Measurements from ENCODE around the gene CTSC. TPM values are rescaled to one million over a fixed set of nuclear protein-coding genes. Genes with fewer than 3 reads are reported as not detected.

CTSC gene
- total and polyA plus RNA-seq, 2 donors (not counting 1 experiment from before 2014, with no cell fraction given), result 18.7 to 18.8 TPM

- Histone ChIP-seq H2AFZ (ENCODE audit: insufficient read depth, low read depth, low read length, poor library complexity, severe bottlenecking) (no peak overlapping the region), H3K4me3 (ENCODE audit: control extremely low read depth in 1 of 5, extremely low read depth in 1 of 5, insufficient read depth in 1 of 5, low read depth in 2 of 5, low read length in 4 of 5) (no peak overlapping the region), H3K27me3 (replicated peaks in 1 of 4; ENCODE audit: control extremely low read depth in 1 of 4, control insufficient read depth in 3 of 4, insufficient read depth in 4 of 4, low read length in 3 of 4) (no peaks in the 10 kb centered on the region), H3K9ac (ENCODE audit: low read length) (no peak overlapping the region), H3K27ac (ENCODE audit: low read length in 2 of 2) (no peak overlapping the region), H3K79me2 (ENCODE audit: control insufficient read depth, insufficient read depth, low read length) (no peaks in the 10 kb centered on the region), H3K9me3 (ENCODE audit: control extremely low read depth in 1 of 3, control insufficient read depth in 2 of 3, insufficient read depth in 1 of 3, low read length in 2 of 3) (no peaks in the 10 kb centered on the region), H4K20me1 (ENCODE audit: control insufficient read depth, insufficient read depth, low read length, poor library complexity, severe bottlenecking) (no peaks in the 10 kb centered on the region), H3K4me1 (ENCODE audit: control insufficient read depth in 2 of 2, insufficient read depth in 2 of 2, low read length in 2 of 2) (no peaks in the 10 kb centered on the region), H3K36me3 (replicated peaks in 1 of 2; ENCODE audit: control extremely low read depth in 1 of 2, control insufficient read depth in 1 of 2, extremely low read depth in 1 of 2, insufficient read depth in 2 of 2, low read length in 1 of 2) (peaks cover 0 to 7% of the 10 kb centered on the region in 2 experiments), H3K4me2 (replicated peaks; ENCODE audit: low read depth, low read length, poor library complexity, severe bottlenecking) (no peak overlapping the region)
- DNase-seq (no peak), ATAC-seq (ENCODE audit: low read depth) (no peak)
- TF ChIP-seq EZH2 (IDR thresholded peaks at IDR 0.05; ENCODE audit: borderline replicate concordance, insufficient read depth, low read depth, low read length, poor library complexity, severe bottlenecking), result no peak
- Mint-ChIP-seq H3K27ac (no peak overlapping the region), H3K27me3 (no peaks in the 10 kb centered on the region), H3K4me3 (no peak overlapping the region), H3K9me3 (ENCODE audit: insufficient read depth) (no peaks in the 10 kb centered on the region), H3K4me1 (peaks cover 3% of the 10 kb centered on the region)
- no CpG with 5 or more reads among the region's 2 CpGs for WGBS (ENCODE audit: insufficient coverage)
- intact Hi-C loops (cut with micrococcal nuclease), result no loop called here
- ChIA-PET CTCF (interaction anchor here (1.4 kb wide), 1 partner anchor 20 kb away, joined by 4 read pairs; no protein-coding TSS in a partner anchor), POLR2A (no interaction called here)
Observed at GRCh38 chr11:88308576-88308975, 29.0 kb downstream of the CTSC start.

- POLR2A ChIA-PET, result no interaction called here
- Mint-ChIP-seq H3K27me3 (no peaks in the 10 kb centered on the region), H3K4me1 (peaks cover 4% of the 10 kb centered on the region), H3K9me3 (ENCODE audit: insufficient read depth) (no peaks in the 10 kb centered on the region), H3K4me3 (no peak overlapping the region), H3K27ac (no peak overlapping the region)
- CTCF ChIA-PET, result interaction anchor here (1.4 kb wide), 1 partner anchor 21 kb away, joined by 4 read pairs; no protein-coding TSS in a partner anchor
- H3K4me2 ChIP-seq (replicated peaks; ENCODE audit: low read depth, low read length, poor library complexity, severe bottlenecking), result no peak overlapping the region
- H3K4me1 ChIP-seq (ENCODE audit: control insufficient read depth in 2 of 2, insufficient read depth in 2 of 2, low read length in 2 of 2), result no peaks in the 10 kb centered on the region
- H3K36me3 ChIP-seq (replicated peaks in 1 of 2; ENCODE audit: control extremely low read depth in 1 of 2, control insufficient read depth in 1 of 2, extremely low read depth in 1 of 2, insufficient read depth in 2 of 2, low read length in 1 of 2), result peaks cover 0 to 7% of the 10 kb centered on the region in 2 experiments
- intact Hi-C loops (cut with micrococcal nuclease), result no loop called here
- H3K9me3 ChIP-seq (ENCODE audit: control extremely low read depth in 1 of 3, control insufficient read depth in 2 of 3, insufficient read depth in 1 of 3, low read length in 2 of 3), result no peaks in the 10 kb centered on the region
- no peaks in the 10 kb centered on the region for H3K27me3 ChIP-seq (replicated peaks in 1 of 4; ENCODE audit: control extremely low read depth in 1 of 4, control insufficient read depth in 3 of 4, insufficient read depth in 4 of 4, low read length in 3 of 4)
- ATAC-seq (ENCODE audit: low read depth), result no peak
- no peak overlapping the region for H3K4me3 ChIP-seq (ENCODE audit: control extremely low read depth in 1 of 5, extremely low read depth in 1 of 5, insufficient read depth in 1 of 5, low read depth in 2 of 5, low read length in 4 of 5)
- no peak overlapping the region for H3K27ac ChIP-seq (ENCODE audit: low read length in 2 of 2)
- H3K79me2 ChIP-seq (ENCODE audit: control insufficient read depth, insufficient read depth, low read length), result no peaks in the 10 kb centered on the region
- no peak for DNase-seq
- TF ChIP-seq EZH2 (IDR thresholded peaks at IDR 0.05; ENCODE audit: borderline replicate concordance, insufficient read depth, low read depth, low read length, poor library complexity, severe bottlenecking) (no peak), CTCF (IDR thresholded peaks at IDR 0.05) (no peak)
- no peak overlapping the region for H2AFZ ChIP-seq (ENCODE audit: insufficient read depth, low read depth, low read length, poor library complexity, severe bottlenecking)
- no peaks in the 10 kb centered on the region for H4K20me1 ChIP-seq (ENCODE audit: control insufficient read depth, insufficient read depth, low read length, poor library complexity, severe bottlenecking)
- H3K9ac ChIP-seq (ENCODE audit: low read length), result no peak overlapping the region
- WGBS (ENCODE audit: insufficient coverage), result 100% methylated on average over 2 of the region's 11 CpGs
Observed at GRCh38 chr11:88307749-88308425, 29.6 kb downstream of the CTSC start.
